Measurements from ENCODE around the gene JARID2.

Gene JARID2

GRCh38 chr6:15522026-15522425 is 276.2 kb downstream of the JARID2 start:
- peaks cover 63% of the 10 kb centered on the region for H3K36me3 ChIP-seq (ENCODE audit: control insufficient read depth, insufficient read depth, low read length, severe bottlenecking)
- DNase-seq (ENCODE audit: low read depth): no peak

GRCh38 chr6:15522427-15522826 is 276.6 kb downstream of the JARID2 start:
- H3K9me3 ChIP-seq (ENCODE audit: control insufficient read depth, low read length): no peaks in the 10 kb centered on the region
- no peak overlapping the region for H3K4me3 ChIP-seq (ENCODE audit: low read length)
- H3K9ac ChIP-seq (ENCODE audit: low read length): no peak overlapping the region
- DNase-seq (ENCODE audit: low read depth): no peak
- peaks cover 11% of the 10 kb centered on the region for H3K4me1 ChIP-seq (ENCODE audit: control insufficient read depth, insufficient read depth, low read length)
- H3K36me3 ChIP-seq (ENCODE audit: control insufficient read depth, insufficient read depth, low read length, severe bottlenecking): peaks cover 60% of the 10 kb centered on the region
- no peaks in the 10 kb centered on the region for H3K27me3 ChIP-seq (replicated peaks; ENCODE audit: control insufficient read depth, insufficient read depth, low read length)

More at GRCh38 chr6:15522026-15522425, 276.2 kb downstream of the JARID2 start:
- no peak overlapping the region for H3K4me3 ChIP-seq (ENCODE audit: low read length)
- H3K4me1 ChIP-seq (ENCODE audit: control insufficient read depth, insufficient read depth, low read length): peaks cover 11% of the 10 kb centered on the region
- H3K9me3 ChIP-seq (ENCODE audit: control insufficient read depth, low read length): no peaks in the 10 kb centered on the region
- H3K27me3 ChIP-seq (replicated peaks; ENCODE audit: control insufficient read depth, insufficient read depth, low read length): no peaks in the 10 kb centered on the region
- H3K9ac ChIP-seq (ENCODE audit: low read length): no peak overlapping the region

GRCh38 chr6:15522856-15523529 is 277.1 kb downstream of the JARID2 start:
- H3K4me1 ChIP-seq (ENCODE audit: control insufficient read depth, insufficient read depth, low read length): peaks cover 11% of the 10 kb centered on the region
- no peak for DNase-seq (ENCODE audit: low read depth)
- H3K36me3 ChIP-seq (ENCODE audit: control insufficient read depth, insufficient read depth, low read length, severe bottlenecking): peaks cover 60% of the 10 kb centered on the region

GRCh38 chr6:15523679-15524630 is 278.1 kb downstream of the JARID2 start:
- Histone ChIP-seq H3K9me3 (ENCODE audit: control insufficient read depth, low read length) (peaks cover 5% of the 10 kb centered on the region), H3K36me3 (ENCODE audit: control insufficient read depth, insufficient read depth, low read length, severe bottlenecking) (peaks cover 57% of the 10 kb centered on the region), H3K4me3 (ENCODE audit: low read length) (no peak overlapping the region), H3K9ac (ENCODE audit: low read length) (no peak overlapping the region), H3K4me1 (ENCODE audit: control insufficient read depth, insufficient read depth, low read length) (peaks cover 11% of the 10 kb centered on the region), H3K27me3 (replicated peaks; ENCODE audit: control insufficient read depth, insufficient read depth, low read length) (no peaks in the 10 kb centered on the region)
- no peak for DNase-seq (ENCODE audit: low read depth)

More at GRCh38 chr6:15522856-15523529, 277.1 kb downstream of the JARID2 start:
- no peak overlapping the region for H3K9ac ChIP-seq (ENCODE audit: low read length)
- H3K4me3 ChIP-seq (ENCODE audit: low read length): no peak overlapping the region
- H3K27me3 ChIP-seq (replicated peaks; ENCODE audit: control insufficient read depth, insufficient read depth, low read length): no peaks in the 10 kb centered on the region
- peaks cover 3% of the 10 kb centered on the region for H3K9me3 ChIP-seq (ENCODE audit: control insufficient read depth, low read length)

- Histone ChIP-seq H3K4me1 (ENCODE audit: control insufficient read depth, insufficient read depth, low read length) (peaks cover 11% of the 10 kb centered on the region), H3K36me3 (ENCODE audit: control insufficient read depth, insufficient read depth, low read length, severe bottlenecking) (peaks cover 47% of the 10 kb centered on the region), H3K4me3 (ENCODE audit: low read length) (no peak overlapping the region), H3K9me3 (ENCODE audit: control insufficient read depth, low read length) (peaks cover 5% of the 10 kb centered on the region), H3K27me3 (replicated peaks; ENCODE audit: control insufficient read depth, insufficient read depth, low read length) (no peaks in the 10 kb centered on the region), H3K9ac (ENCODE audit: low read length) (no peak overlapping the region)
- DNase-seq (ENCODE audit: low read depth): no peak
These were observed 279.1 kb downstream of the JARID2 start for GRCh38 chr6:15524861-15525401.

GRCh38 chr6:15526212-15526701 is 280.4 kb downstream of the JARID2 start:
- no peak for DNase-seq (ENCODE audit: low read depth)
- H3K36me3 ChIP-seq (ENCODE audit: control insufficient read depth, insufficient read depth, low read length, severe bottlenecking): peaks cover 49% of the 10 kb centered on the region
- no peak overlapping the region for H3K4me3 ChIP-seq (ENCODE audit: low read length)
- no peak overlapping the region for H3K9ac ChIP-seq (ENCODE audit: low read length)
- no peaks in the 10 kb centered on the region for H3K27me3 ChIP-seq (replicated peaks; ENCODE audit: control insufficient read depth, insufficient read depth, low read length)
- H3K4me1 ChIP-seq (ENCODE audit: control insufficient read depth, insufficient read depth, low read length): peaks cover 9% of the 10 kb centered on the region
- peaks cover 5% of the 10 kb centered on the region for H3K9me3 ChIP-seq (ENCODE audit: control insufficient read depth, low read length)

- no peak for DNase-seq (ENCODE audit: low read depth)
These were observed 282.2 kb downstream of the JARID2 start for GRCh38 chr6:15527838-15528617.

GRCh38 chr6:15528870-15529269 is 283.0 kb downstream of the JARID2 start:
- Histone ChIP-seq H3K9me3 (ENCODE audit: control insufficient read depth, low read length) (peaks cover 5% of the 10 kb centered on the region), H3K9ac (ENCODE audit: low read length) (no peak overlapping the region), H3K36me3 (ENCODE audit: control insufficient read depth, insufficient read depth, low read length, severe bottlenecking) (peaks cover 31% of the 10 kb centered on the region), H3K27me3 (replicated peaks; ENCODE audit: control insufficient read depth, insufficient read depth, low read length) (no peaks in the 10 kb centered on the region), H3K4me1 (ENCODE audit: control insufficient read depth, insufficient read depth, low read length) (no peaks in the 10 kb centered on the region), H3K4me3 (ENCODE audit: low read length) (no peak overlapping the region)
- DNase-seq (ENCODE audit: low read depth): no peak

More at GRCh38 chr6:15527838-15528617, 282.2 kb downstream of the JARID2 start:
- H3K4me3 ChIP-seq (ENCODE audit: low read length): no peak overlapping the region
- no peaks in the 10 kb centered on the region for H3K27me3 ChIP-seq (replicated peaks; ENCODE audit: control insufficient read depth, insufficient read depth, low read length)
- H3K36me3 ChIP-seq (ENCODE audit: control insufficient read depth, insufficient read depth, low read length, severe bottlenecking): peaks cover 39% of the 10 kb centered on the region
- no peak overlapping the region for H3K9ac ChIP-seq (ENCODE audit: low read length)
- H3K4me1 ChIP-seq (ENCODE audit: control insufficient read depth, insufficient read depth, low read length): no peaks in the 10 kb centered on the region
- peaks cover 5% of the 10 kb centered on the region for H3K9me3 ChIP-seq (ENCODE audit: control insufficient read depth, low read length)

- H3K27me3 ChIP-seq (replicated peaks; ENCODE audit: control insufficient read depth, insufficient read depth, low read length): no peaks in the 10 kb centered on the region
- H3K36me3 ChIP-seq (ENCODE audit: control insufficient read depth, insufficient read depth, low read length, severe bottlenecking): peaks cover 24% of the 10 kb centered on the region
- no peak for DNase-seq (ENCODE audit: low read depth)
- no peaks in the 10 kb centered on the region for H3K4me1 ChIP-seq (ENCODE audit: control insufficient read depth, insufficient read depth, low read length)
- H3K9ac ChIP-seq (ENCODE audit: low read length): no peak overlapping the region
- H3K9me3 ChIP-seq (ENCODE audit: control insufficient read depth, low read length): peaks cover 5% of the 10 kb centered on the region
- H3K4me3 ChIP-seq (ENCODE audit: low read length): no peak overlapping the region
These were observed 284.5 kb downstream of the JARID2 start for GRCh38 chr6:15530411-15530810.

GRCh38 chr6:15531973-15532372 is 286.1 kb downstream of the JARID2 start:
- H3K9ac ChIP-seq (ENCODE audit: low read length): no peak overlapping the region
- H3K4me1 ChIP-seq (ENCODE audit: control insufficient read depth, insufficient read depth, low read length): peaks cover 10% of the 10 kb centered on the region
- peaks cover 24% of the 10 kb centered on the region for H3K36me3 ChIP-seq (ENCODE audit: control insufficient read depth, insufficient read depth, low read length, severe bottlenecking)
- no peak for DNase-seq (ENCODE audit: low read depth)
- H3K27me3 ChIP-seq (replicated peaks; ENCODE audit: control insufficient read depth, insufficient read depth, low read length): no peaks in the 10 kb centered on the region
- H3K4me3 ChIP-seq (ENCODE audit: low read length): no peak overlapping the region
- H3K9me3 ChIP-seq (ENCODE audit: control insufficient read depth, low read length): peaks cover 5% of the 10 kb centered on the region

Data from adipocyte (in vitro differentiated cells).